GM12875 (cell line): ENCODE data around the gene ANKRD22.

ENCODE experiments used
- H3K4me3 ChIP-seq: one replicate; pipeline ENCODE4 v1.5.1; 2011; ENCODE audit warnings: low read depth, low read length, control low read depth
- CTCF ChIP-seq: IDR thresholded peaks from 2 replicates; pipeline ENCODE4 v1.5.1; 2011; ENCODE audit warnings: low read depth, mild to moderate bottlenecking, control low read depth, inconsistent platforms, low read length, moderate library complexity, borderline replicate concordance; ENCODE audit not compliant: insufficient read depth

ANKRD22 gene

GRCh38 chr10:88851706-88852105, at the start of gene ANKRD22:
ANKRD22 (minus strand) TSS chr10:88851844; CDS start chr10:88851607, 237 bp downstream.
- TF ChIP-seq CTCF = no peak
- H3K4me3 ChIP-seq = no peak within 1 kb of the TSS

- TF ChIP-seq CTCF = no peak
These were observed 48.2 kb upstream of the ANKRD22 start for GRCh38 chr10:88899886-88900285.

GRCh38 chr10:88898727-88899126, 47.1 kb upstream of the ANKRD22 start:
- no peak overlapping the region for H3K4me3 ChIP-seq
- no peak for TF ChIP-seq CTCF

More at GRCh38 chr10:88899886-88900285, 48.2 kb upstream of the ANKRD22 start:
- no peak overlapping the region for H3K4me3 ChIP-seq

GRCh38 chr10:88896994-88897853, 45.6 kb upstream of the ANKRD22 start:
- no peak for TF ChIP-seq CTCF

GRCh38 chr10:88896372-88896993, 44.8 kb upstream of the ANKRD22 start:
- no peak for TF ChIP-seq CTCF
- H3K4me3 ChIP-seq = no peak overlapping the region

More at GRCh38 chr10:88896994-88897853, 45.6 kb upstream of the ANKRD22 start:
- H3K4me3 ChIP-seq = no peak overlapping the region

GRCh38 chr10:88895250-88895649, 43.6 kb upstream of the ANKRD22 start:
- TF ChIP-seq CTCF = no peak
- no peak overlapping the region for H3K4me3 ChIP-seq
